ENCODE measurements around the gene SLC7A14.

DNA sequence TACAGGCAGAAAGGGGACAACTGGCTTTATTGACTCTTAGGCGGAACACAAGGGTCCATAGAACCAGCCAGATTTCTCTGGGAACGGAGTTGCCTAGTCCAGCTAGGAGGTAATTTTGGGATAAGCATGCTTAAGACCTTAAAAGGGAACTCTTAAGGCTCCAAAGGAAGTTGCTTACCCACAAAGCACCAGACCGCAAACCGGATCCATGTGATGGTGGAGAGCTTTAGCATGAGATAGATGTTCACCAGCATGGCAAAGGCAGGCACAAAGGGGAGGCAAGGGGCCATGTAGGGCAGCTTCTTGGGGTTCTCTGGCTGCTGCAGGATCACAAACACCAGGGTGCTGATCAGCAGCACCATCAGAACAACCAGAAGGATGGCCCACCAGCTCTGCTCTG is 105.8 kb downstream of the SLC7A14 start:
- TF ChIP-seq, protein P1, sequence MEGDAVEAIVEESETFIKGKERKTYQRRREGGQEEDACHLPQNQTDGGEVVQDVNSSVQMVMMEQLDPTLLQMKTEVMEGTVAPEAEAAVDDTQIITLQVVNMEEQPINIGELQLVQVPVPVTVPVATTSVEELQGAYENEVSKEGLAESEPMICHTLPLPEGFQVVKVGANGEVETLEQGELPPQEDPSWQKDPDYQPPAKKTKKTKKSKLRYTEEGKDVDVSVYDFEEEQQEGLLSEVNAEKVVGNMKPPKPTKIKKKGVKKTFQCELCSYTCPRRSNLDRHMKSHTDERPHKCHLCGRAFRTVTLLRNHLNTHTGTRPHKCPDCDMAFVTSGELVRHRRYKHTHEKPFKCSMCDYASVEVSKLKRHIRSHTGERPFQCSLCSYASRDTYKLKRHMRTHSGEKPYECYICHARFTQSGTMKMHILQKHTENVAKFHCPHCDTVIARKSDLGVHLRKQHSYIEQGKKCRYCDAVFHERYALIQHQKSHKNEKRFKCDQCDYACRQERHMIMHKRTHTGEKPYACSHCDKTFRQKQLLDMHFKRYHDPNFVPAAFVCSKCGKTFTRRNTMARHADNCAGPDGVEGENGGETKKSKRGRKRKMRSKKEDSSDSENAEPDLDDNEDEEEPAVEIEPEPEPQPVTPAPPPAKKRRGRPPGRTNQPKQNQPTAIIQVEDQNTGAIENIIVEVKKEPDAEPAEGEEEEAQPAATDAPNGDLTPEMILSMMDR (IDR thresholded peaks at IDR 0.05), result no peak
- no peak for TF ChIP-seq HES2 (IDR thresholded peaks at IDR 0.05)
- TF ChIP-seq MAX (IDR thresholded peaks at IDR 0.05), result no peak
- TF ChIP-seq MAZ (IDR thresholded peaks at IDR 0.05; ENCODE audit: borderline replicate concordance, low read depth, low read length), result no peak
- TF ChIP-seq REST (IDR thresholded peaks at IDR 0.05), result no peak
- TF ChIP-seq RAD21 (conservative IDR thresholded peaks at IDR 0.05 in 1 of 2, IDR thresholded peaks at IDR 0.05 in 1 of 2), result no peak
- TF ChIP-seq CEBPB (IDR thresholded peaks at IDR 0.05), result no peak
- TF ChIP-seq, protein P2, sequence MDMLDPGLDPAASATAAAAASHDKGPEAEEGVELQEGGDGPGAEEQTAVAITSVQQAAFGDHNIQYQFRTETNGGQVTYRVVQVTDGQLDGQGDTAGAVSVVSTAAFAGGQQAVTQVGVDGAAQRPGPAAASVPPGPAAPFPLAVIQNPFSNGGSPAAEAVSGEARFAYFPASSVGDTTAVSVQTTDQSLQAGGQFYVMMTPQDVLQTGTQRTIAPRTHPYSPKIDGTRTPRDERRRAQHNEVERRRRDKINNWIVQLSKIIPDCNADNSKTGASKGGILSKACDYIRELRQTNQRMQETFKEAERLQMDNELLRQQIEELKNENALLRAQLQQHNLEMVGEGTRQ (IDR thresholded peaks at IDR 0.05), result no peak
- TF ChIP-seq CHD4 (IDR thresholded peaks at IDR 0.05; ENCODE audit: borderline replicate concordance), result no peak
